Ishikawa (cell line): ENCODE data around the gene UBE2O.

Source experiments
- CEBPB ChIP-seq: IDR thresholded peaks from 2 replicates; pipeline ENCODE4 v1.6.1; 2012
- EGR1 ChIP-seq: IDR thresholded peaks from 2 replicates; pipeline ENCODE4 v1.6.1; 2012
- EP300 ChIP-seq: IDR thresholded peaks from 2 replicates; pipeline ENCODE4 v1.6.1; 2012; ENCODE audit warnings: borderline replicate concordance
- FOXM1 ChIP-seq: IDR thresholded peaks from 2 replicates; pipeline ENCODE4 v1.6.1; 2012; ENCODE audit warnings: low read depth, borderline replicate concordance
- YY1 ChIP-seq: IDR thresholded peaks from 2 replicates; pipeline ENCODE4 v1.6.1; 2012; ENCODE audit warnings: low read depth
- ZBTB7A ChIP-seq: IDR thresholded peaks from 2 replicates; pipeline ENCODE4 v1.6.1; 2012; ENCODE audit warnings: low read depth
- TF ChIP-seq, protein P1 (sequence below): IDR thresholded peaks from 2 replicates; pipeline ENCODE4 v1.6.1; 2012; ENCODE audit warnings: low read depth, mild to moderate bottlenecking

DNA sequence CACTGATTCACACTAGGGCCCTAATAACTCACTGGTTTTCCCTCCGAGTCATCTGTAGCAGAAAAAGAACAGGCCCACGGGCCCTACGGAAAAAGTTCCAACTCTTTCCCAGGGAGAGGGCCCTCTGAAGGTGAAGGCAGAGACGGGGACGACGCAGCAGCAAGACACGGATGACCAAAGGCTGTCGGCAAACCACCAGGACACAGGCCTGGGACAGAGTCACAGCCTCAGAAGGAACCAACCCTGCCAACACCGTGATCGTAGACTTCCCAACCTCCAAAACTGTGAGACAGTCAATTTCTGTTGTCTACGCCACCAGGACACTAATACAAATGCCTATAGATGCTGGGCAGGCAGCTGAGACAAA, 73.7 kb downstream of the UBE2O start:
- TF ChIP-seq YY1: no peak
- no peak for TF ChIP-seq FOXM1
- no peak for TF ChIP-seq EP300
- TF ChIP-seq CEBPB: no peak
- no peak for TF ChIP-seq ZBTB7A
- TF ChIP-seq, protein P1, sequence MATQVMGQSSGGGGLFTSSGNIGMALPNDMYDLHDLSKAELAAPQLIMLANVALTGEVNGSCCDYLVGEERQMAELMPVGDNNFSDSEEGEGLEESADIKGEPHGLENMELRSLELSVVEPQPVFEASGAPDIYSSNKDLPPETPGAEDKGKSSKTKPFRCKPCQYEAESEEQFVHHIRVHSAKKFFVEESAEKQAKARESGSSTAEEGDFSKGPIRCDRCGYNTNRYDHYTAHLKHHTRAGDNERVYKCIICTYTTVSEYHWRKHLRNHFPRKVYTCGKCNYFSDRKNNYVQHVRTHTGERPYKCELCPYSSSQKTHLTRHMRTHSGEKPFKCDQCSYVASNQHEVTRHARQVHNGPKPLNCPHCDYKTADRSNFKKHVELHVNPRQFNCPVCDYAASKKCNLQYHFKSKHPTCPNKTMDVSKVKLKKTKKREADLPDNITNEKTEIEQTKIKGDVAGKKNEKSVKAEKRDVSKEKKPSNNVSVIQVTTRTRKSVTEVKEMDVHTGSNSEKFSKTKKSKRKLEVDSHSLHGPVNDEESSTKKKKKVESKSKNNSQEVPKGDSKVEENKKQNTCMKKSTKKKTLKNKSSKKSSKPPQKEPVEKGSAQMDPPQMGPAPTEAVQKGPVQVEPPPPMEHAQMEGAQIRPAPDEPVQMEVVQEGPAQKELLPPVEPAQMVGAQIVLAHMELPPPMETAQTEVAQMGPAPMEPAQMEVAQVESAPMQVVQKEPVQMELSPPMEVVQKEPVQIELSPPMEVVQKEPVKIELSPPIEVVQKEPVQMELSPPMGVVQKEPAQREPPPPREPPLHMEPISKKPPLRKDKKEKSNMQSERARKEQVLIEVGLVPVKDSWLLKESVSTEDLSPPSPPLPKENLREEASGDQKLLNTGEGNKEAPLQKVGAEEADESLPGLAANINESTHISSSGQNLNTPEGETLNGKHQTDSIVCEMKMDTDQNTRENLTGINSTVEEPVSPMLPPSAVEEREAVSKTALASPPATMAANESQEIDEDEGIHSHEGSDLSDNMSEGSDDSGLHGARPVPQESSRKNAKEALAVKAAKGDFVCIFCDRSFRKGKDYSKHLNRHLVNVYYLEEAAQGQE: no peak
- no peak for TF ChIP-seq EGR1
